ENCODE data around the gene PLD1.
"Not testable (repeated sequence)": the region's sequence is repeated elsewhere in the genome, so short reads cannot be mapped to it uniquely, and the experiment has no call there.

Gene PLD1, protein sequence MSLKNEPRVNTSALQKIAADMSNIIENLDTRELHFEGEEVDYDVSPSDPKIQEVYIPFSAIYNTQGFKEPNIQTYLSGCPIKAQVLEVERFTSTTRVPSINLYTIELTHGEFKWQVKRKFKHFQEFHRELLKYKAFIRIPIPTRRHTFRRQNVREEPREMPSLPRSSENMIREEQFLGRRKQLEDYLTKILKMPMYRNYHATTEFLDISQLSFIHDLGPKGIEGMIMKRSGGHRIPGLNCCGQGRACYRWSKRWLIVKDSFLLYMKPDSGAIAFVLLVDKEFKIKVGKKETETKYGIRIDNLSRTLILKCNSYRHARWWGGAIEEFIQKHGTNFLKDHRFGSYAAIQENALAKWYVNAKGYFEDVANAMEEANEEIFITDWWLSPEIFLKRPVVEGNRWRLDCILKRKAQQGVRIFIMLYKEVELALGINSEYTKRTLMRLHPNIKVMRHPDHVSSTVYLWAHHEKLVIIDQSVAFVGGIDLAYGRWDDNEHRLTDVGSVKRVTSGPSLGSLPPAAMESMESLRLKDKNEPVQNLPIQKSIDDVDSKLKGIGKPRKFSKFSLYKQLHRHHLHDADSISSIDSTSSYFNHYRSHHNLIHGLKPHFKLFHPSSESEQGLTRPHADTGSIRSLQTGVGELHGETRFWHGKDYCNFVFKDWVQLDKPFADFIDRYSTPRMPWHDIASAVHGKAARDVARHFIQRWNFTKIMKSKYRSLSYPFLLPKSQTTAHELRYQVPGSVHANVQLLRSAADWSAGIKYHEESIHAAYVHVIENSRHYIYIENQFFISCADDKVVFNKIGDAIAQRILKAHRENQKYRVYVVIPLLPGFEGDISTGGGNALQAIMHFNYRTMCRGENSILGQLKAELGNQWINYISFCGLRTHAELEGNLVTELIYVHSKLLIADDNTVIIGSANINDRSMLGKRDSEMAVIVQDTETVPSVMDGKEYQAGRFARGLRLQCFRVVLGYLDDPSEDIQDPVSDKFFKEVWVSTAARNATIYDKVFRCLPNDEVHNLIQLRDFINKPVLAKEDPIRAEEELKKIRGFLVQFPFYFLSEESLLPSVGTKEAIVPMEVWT

DNA sequence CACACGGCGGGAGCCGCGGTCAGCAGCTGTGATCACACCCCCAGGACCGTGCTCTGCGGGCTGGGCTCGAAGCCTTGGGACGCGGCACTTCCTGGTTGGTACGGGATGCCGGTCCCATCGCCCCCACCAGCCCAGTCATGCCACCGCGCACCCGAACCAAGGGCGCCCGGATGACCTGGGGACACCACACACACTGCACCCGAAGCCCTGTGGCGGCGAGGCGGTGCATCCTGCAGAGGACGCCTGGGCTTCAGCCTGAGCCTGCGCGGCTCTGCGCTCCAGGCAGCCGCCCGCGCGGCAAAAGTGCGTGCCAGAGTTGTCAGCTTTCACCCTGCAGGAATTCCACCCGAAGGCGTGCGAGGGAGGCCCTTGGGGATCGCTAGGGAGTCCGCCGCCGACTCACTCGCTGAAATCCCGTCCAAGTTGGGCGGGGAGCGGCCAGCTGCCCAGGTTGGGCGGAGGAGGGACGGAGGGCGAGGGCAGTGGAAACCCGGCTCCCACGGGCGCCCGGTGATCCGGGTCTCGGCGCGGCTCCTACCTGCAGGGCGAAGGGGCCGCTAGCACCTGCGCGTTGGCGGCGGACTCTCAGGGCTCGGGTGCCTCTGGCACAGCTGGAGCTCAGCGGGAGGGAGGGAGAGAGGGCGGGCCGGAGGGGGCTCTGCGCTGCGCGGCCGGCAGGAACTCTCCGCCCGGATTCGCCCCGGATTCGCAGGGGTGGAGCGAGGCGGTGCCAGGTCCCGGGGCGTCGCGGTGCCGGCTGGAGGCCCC, at the start of gene PLD1:
PLD1 (minus strand) TSS at position 623 of the 768 bp plus-strand sequence. CDS start 72,432 bp downstream, outside the sequence.
- Histone ChIP-seq H3K27ac (ENCODE audit: low read depth, low read length) (peak within 1 kb of the TSS; percentile 76), H3K27me3 (ENCODE audit: control insufficient read depth, insufficient read depth, low read length) (no peaks in the 10 kb centered on the region), H3K9ac (ENCODE audit: low read length) (peak within 1 kb of the TSS; percentile 72), H3K4me1 (ENCODE audit: control insufficient read depth, insufficient read depth, low read length) (peaks cover 3% of the 10 kb centered on the region), H3K36me3 (ENCODE audit: control insufficient read depth, insufficient read depth, low read length) (no peaks in the 10 kb centered on the region), H3K4me3 (ENCODE audit: low read length) (peak within 1 kb of the TSS; percentile 81)

GRCh38 chr3:171858770-171859169, 48.5 kb upstream of the PLD1 start:
- H3K27me3 ChIP-seq (ENCODE audit: control insufficient read depth, insufficient read depth, low read length); H3K9ac ChIP-seq (ENCODE audit: low read length); H3K27ac ChIP-seq (ENCODE audit: low read depth, low read length); H3K4me3 ChIP-seq (ENCODE audit: low read length); H3K36me3 ChIP-seq (ENCODE audit: control insufficient read depth, insufficient read depth, low read length); H3K4me1 ChIP-seq (ENCODE audit: control insufficient read depth, insufficient read depth, low read length): not testable (repeated sequence)

DNA sequence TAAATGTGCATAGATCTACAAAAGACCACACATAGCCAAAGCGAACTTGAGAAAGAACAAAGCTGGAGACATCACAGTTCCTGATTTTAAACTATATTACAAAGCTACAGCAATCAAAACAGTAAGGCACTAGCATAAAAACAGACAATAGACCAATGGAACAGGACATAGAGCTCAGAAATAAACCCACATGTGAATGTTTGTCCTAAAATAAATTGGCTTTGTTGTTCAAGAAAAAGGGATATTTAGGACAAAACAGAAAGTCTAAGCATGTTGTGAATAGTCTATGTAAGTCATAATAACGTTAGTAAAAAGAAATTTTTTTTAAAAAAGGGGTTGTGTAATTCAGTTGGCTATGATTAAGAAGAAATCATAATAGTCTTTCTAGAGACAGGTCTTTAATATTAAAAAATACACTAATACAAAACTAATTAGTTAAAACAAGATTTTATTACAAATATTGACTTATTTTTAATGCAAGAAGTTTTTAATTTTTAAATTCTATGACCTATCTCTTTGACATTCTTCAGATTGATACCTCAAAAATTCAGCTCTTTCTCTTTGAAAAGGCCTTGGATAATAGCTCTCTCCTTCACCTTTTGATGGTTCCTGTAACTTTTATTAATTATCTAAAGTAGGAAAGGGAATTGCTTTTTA, 44.5 kb upstream of the PLD1 start:
- Histone ChIP-seq H3K4me3 (ENCODE audit: low read length) (no peak overlapping the region), H3K27ac (ENCODE audit: low read depth, low read length) (no peak overlapping the region), H3K9ac (ENCODE audit: low read length) (no peak overlapping the region), H3K36me3 (ENCODE audit: control insufficient read depth, insufficient read depth, low read length) (no peaks in the 10 kb centered on the region), H3K4me1 (ENCODE audit: control insufficient read depth, insufficient read depth, low read length) (no peaks in the 10 kb centered on the region), H3K27me3 (ENCODE audit: control insufficient read depth, insufficient read depth, low read length) (no peaks in the 10 kb centered on the region)

- H3K36me3 ChIP-seq (ENCODE audit: control insufficient read depth, insufficient read depth, low read length) = no peaks in the 10 kb centered on the region
- H3K27ac ChIP-seq (ENCODE audit: low read depth, low read length) = no peak overlapping the region
- no peak overlapping the region for H3K4me3 ChIP-seq (ENCODE audit: low read length)
- no peaks in the 10 kb centered on the region for H3K27me3 ChIP-seq (ENCODE audit: control insufficient read depth, insufficient read depth, low read length)
- no peaks in the 10 kb centered on the region for H3K4me1 ChIP-seq (ENCODE audit: control insufficient read depth, insufficient read depth, low read length)
- H3K9ac ChIP-seq (ENCODE audit: low read length) = no peak overlapping the region
Observed at GRCh38 chr3:171851660-171852058, 41.4 kb upstream of the PLD1 start.

DNA sequence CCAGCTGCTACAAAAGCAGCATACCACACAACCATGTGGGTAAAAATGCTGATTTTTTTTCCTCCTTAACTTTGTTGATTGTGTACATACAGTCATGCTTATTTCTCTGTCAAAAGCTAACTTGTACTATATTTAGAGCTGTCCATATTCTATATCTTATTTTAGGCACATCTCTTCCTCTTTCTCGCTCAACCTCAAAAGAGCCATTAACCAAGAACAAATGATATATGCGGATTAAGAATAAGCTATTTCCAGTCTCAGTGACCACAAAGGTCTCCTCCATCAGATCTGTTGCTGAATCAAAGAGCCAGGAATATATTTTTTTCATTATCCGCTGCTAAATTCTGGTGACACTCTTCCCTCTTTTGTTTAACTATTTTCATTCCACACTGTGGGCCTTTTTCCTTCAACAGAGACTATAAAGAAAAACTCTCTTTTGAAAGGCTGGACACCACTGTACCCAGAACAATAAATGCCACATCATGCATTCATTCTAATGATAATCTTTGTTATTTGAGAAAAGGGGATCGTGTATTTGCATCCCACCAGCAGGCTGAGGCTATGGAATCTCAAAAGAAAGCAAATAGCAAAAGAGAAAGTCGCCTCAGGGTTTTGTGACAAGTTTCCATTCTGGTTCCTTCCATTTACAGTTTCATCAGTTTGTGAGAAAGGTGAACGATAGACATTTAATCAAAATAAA, 40.8 kb upstream of the PLD1 start:
- no peak overlapping the region for H3K4me3 ChIP-seq (ENCODE audit: low read length)
- no peak overlapping the region for H3K9ac ChIP-seq (ENCODE audit: low read length)
- H3K27me3 ChIP-seq (ENCODE audit: control insufficient read depth, insufficient read depth, low read length) = no peaks in the 10 kb centered on the region
- H3K27ac ChIP-seq (ENCODE audit: low read depth, low read length) = no peak overlapping the region
- H3K36me3 ChIP-seq (ENCODE audit: control insufficient read depth, insufficient read depth, low read length) = no peaks in the 10 kb centered on the region
- no peaks in the 10 kb centered on the region for H3K4me1 ChIP-seq (ENCODE audit: control insufficient read depth, insufficient read depth, low read length)

GRCh38 chr3:171850320-171850959, 40.2 kb upstream of the PLD1 start:
- Histone ChIP-seq H3K27ac (ENCODE audit: low read depth, low read length) (no peak overlapping the region), H3K4me1 (ENCODE audit: control insufficient read depth, insufficient read depth, low read length) (no peaks in the 10 kb centered on the region), H3K36me3 (ENCODE audit: control insufficient read depth, insufficient read depth, low read length) (no peaks in the 10 kb centered on the region), H3K27me3 (ENCODE audit: control insufficient read depth, insufficient read depth, low read length) (no peaks in the 10 kb centered on the region), H3K9ac (ENCODE audit: low read length) (no peak overlapping the region), H3K4me3 (ENCODE audit: low read length) (no peak overlapping the region)

DNA sequence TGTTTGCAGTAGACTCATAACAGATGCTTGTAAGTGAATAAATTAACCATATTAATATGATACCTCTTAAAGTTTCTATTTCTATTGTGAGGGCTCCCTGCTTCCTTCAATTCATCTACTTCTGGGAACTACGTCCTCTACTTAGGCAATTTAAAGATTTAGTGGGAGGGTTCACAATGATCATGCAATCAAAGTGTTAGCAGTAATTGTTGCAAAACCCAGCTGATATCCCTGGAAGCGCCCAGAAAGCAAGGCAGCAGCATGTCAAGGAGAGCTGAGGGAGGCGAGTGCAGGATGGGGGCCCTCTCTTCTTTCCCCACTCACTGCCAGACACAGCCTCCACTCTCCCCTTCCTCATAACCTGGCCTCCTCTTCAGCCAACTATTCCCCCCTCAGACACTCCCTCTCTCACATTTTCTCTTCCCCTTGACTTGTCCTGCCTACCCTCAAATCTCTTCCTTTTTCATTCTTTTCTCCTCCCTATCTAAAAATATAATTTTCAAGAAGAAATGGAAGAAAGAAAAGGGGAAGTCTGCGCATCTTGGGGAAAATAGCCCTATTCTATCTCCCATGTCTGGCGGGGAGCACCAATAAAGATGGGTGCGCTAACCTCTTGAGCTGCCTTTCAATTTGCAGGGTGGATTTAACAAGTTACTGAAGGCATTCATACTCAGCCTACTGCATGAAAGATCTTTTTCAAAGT, 39.5 kb upstream of the PLD1 start:
- no peaks in the 10 kb centered on the region for H3K36me3 ChIP-seq (ENCODE audit: control insufficient read depth, insufficient read depth, low read length)
- H3K27me3 ChIP-seq (ENCODE audit: control insufficient read depth, insufficient read depth, low read length) = no peaks in the 10 kb centered on the region
- H3K9ac ChIP-seq (ENCODE audit: low read length) = no peak overlapping the region
- H3K4me3 ChIP-seq (ENCODE audit: low read length) = no peak overlapping the region
- H3K27ac ChIP-seq (ENCODE audit: low read depth, low read length) = no peak overlapping the region
- no peaks in the 10 kb centered on the region for H3K4me1 ChIP-seq (ENCODE audit: control insufficient read depth, insufficient read depth, low read length)

GRCh38 chr3:171847595-171848259, 37.4 kb upstream of the PLD1 start:
- Histone ChIP-seq H3K27ac (ENCODE audit: low read depth, low read length) (no peak overlapping the region), H3K4me1 (ENCODE audit: control insufficient read depth, insufficient read depth, low read length) (peaks cover 2% of the 10 kb centered on the region), H3K9ac (ENCODE audit: low read length) (no peak overlapping the region), H3K36me3 (ENCODE audit: control insufficient read depth, insufficient read depth, low read length) (no peaks in the 10 kb centered on the region), H3K4me3 (ENCODE audit: low read length) (no peak overlapping the region), H3K27me3 (ENCODE audit: control insufficient read depth, insufficient read depth, low read length) (no peaks in the 10 kb centered on the region)

DNA sequence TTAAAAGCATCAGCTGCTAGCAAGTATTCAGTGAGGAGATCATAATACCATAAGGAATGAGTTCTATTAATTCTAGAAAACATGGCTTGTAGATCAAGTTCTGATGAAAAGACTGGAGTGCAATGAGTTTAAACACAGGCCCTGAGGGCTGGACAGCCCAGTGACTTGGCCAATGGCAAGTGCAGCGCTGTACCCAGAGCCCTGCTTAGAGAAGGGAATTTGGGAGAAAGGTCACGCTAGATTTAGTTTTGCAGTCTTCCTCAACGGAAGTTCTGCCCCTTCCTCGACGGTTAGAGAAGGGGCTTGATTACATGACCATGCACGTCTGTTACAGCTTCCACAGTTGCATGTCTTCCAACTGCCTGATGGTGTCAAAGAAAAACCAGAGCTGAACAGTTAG, 36.9 kb upstream of the PLD1 start:
- no peaks in the 10 kb centered on the region for H3K27me3 ChIP-seq (ENCODE audit: control insufficient read depth, insufficient read depth, low read length)
- H3K4me1 ChIP-seq (ENCODE audit: control insufficient read depth, insufficient read depth, low read length) = peaks cover 3% of the 10 kb centered on the region
- no peak overlapping the region for H3K27ac ChIP-seq (ENCODE audit: low read depth, low read length)
- no peak overlapping the region for H3K4me3 ChIP-seq (ENCODE audit: low read length)
- no peaks in the 10 kb centered on the region for H3K36me3 ChIP-seq (ENCODE audit: control insufficient read depth, insufficient read depth, low read length)
- H3K9ac ChIP-seq (ENCODE audit: low read length) = no peak overlapping the region

GRCh38 chr3:171846597-171846996, 36.3 kb upstream of the PLD1 start:
- H3K4me3 ChIP-seq (ENCODE audit: low read length) = no peak overlapping the region
- H3K36me3 ChIP-seq (ENCODE audit: control insufficient read depth, insufficient read depth, low read length) = no peaks in the 10 kb centered on the region
- peaks cover 5% of the 10 kb centered on the region for H3K4me1 ChIP-seq (ENCODE audit: control insufficient read depth, insufficient read depth, low read length)
- H3K27ac ChIP-seq (ENCODE audit: low read depth, low read length) = no peak overlapping the region
- no peaks in the 10 kb centered on the region for H3K27me3 ChIP-seq (ENCODE audit: control insufficient read depth, insufficient read depth, low read length)
- no peak overlapping the region for H3K9ac ChIP-seq (ENCODE audit: low read length)

Measured in rectal smooth muscle tissue (tissue), 1 donor.